ENCODE data around the gene CLEC7A.
A peak's percentile ranks its signal among the peaks of the same experiment; 100 is the strongest.

The CLEC7A gene

GRCh38 chr12:10068644-10069043 is 61.4 kb downstream of the CLEC7A start:
- Histone ChIP-seq H3K4me1 (peaks cover 12% of the 10 kb centered on the region), H3K27me3 (ENCODE audit: low read depth) (no peaks in the 10 kb centered on the region), H3K36me3 (replicated peaks) (no peaks in the 10 kb centered on the region), H3K9me3 (no peaks in the 10 kb centered on the region), H3K4me3 (no peak overlapping the region)
- no peak for DNase-seq (ENCODE audit: low spot score in 2 of 2)
- in situ Hi-C loops (cut with MboI; ENCODE audit: low sequenced_read_pairs), result no loop called here

DNA sequence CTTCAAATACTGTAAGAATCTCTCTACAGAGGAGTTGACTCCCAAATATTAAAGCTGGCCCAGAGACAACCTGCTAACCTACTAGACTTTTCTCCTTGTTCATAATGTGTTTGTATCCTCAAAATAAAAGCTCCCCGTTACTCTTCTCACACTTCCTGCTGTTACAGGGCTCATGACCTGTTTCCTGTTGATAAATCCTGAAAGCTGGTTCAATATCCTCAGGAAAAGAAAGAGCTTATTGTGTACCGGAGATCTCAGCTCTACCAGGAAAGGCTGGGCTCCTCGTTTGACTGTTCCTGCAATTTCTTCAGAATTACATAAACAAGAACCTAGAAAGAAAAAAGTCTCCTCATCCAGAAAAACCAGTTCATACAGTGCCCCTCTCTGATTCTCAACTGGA is 62.1 kb downstream of the CLEC7A start:
- Histone ChIP-seq H3K36me3 (replicated peaks) (no peaks in the 10 kb centered on the region), H3K9me3 (no peaks in the 10 kb centered on the region), H3K4me3 (no peak overlapping the region), H3K4me1 (peaks cover 12% of the 10 kb centered on the region), H3K27me3 (ENCODE audit: low read depth) (no peaks in the 10 kb centered on the region)
- DNase-seq (ENCODE audit: low spot score in 2 of 2), result no peak
- in situ Hi-C loops (cut with MboI; ENCODE audit: low sequenced_read_pairs), result no loop called here

DNA sequence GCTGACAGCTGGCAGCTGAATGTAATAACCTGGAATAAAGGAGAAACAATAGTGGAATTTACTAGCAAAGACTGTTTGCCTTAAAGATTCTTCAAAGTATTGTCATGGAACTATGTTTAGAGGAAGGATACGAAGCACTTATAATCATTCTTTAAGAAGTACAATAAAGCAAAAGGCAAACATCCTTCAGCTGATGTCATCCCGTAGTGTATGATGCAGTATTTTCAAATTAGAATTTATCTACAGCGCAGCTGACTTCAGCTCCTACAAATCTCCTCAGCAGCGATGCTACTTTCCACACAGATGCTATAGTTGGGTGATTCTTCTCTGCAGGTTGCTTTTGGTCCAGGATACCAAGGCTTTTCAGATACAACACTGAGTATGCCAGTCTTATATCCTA is 62.7 kb downstream of the CLEC7A start:
- H3K27me3 ChIP-seq (ENCODE audit: low read depth), result no peaks in the 10 kb centered on the region
- H3K9me3 ChIP-seq, result no peaks in the 10 kb centered on the region
- peak in 1 of 2 experiments; percentile 48 for DNase-seq (ENCODE audit: low spot score in 2 of 2)
- no peak overlapping the region for H3K4me3 ChIP-seq
- H3K4me1 ChIP-seq, result peaks cover 12% of the 10 kb centered on the region
- in situ Hi-C loops (cut with MboI; ENCODE audit: low sequenced_read_pairs), result no loop called here
- H3K36me3 ChIP-seq (replicated peaks), result no peaks in the 10 kb centered on the region

Measured in HAP-1 (cell line).